BLaER1 treated with 17β-estradiol and CSF1 and Interleukin-3, amounts not matched to agents 10 nM and 100 nM (cell line): ENCODE results near the gene MARK1.

Experiments used
- H3K27ac ChIP-seq, 11 experiments: shearing (Covaris generic); formaldehyde crosslinking; 2 replicates each; pipeline ENCODE4 v1.8.1; 2022
- H3K27me3 ChIP-seq, 11 experiments: shearing (Covaris generic); formaldehyde crosslinking; 2 replicates each; pipeline ENCODE4 v1.8.1; 2022
- H3K36me3 ChIP-seq, 11 experiments: shearing (Covaris generic); formaldehyde crosslinking; 2 replicates each; pipeline ENCODE4 v1.8.1; 2022
- H3K4me1 ChIP-seq, 10 experiments: shearing (Covaris generic); formaldehyde crosslinking; 2 replicates each; pipeline ENCODE4 v1.8.1; 2022
- H3K4me2 ChIP-seq, 11 experiments: shearing (Covaris generic); formaldehyde crosslinking; 2 replicates each; pipeline ENCODE4 v1.8.1; 2022
- H3K4me3 ChIP-seq, 10 experiments: shearing (Covaris generic); formaldehyde crosslinking; 2 replicates each; pipeline ENCODE4 v1.8.1; 2022
- H3K9ac ChIP-seq, 11 experiments: shearing (Covaris generic); formaldehyde crosslinking; 2 replicates each; pipeline ENCODE4 v1.8.1; 2022
- H3K9me3 ChIP-seq, 11 experiments: shearing (Covaris generic); formaldehyde crosslinking; replicated peaks in 1 of 11; 2 replicates each; pipeline ENCODE4 v1.8.1; 2022
- H4K20me1 ChIP-seq, 11 experiments: shearing (Covaris generic); formaldehyde crosslinking; 2 replicates each; pipeline ENCODE4 v1.8.1; 2022
- Cebpa-rat ChIP-seq, 11 experiments: shearing (Covaris generic); IDR thresholded peaks; 2 replicates each; pipeline ENCODE4 v1.8.1; 2022

Gene MARK1

GRCh38 chr1:220527908-220528678 is at the start of gene MARK1:
TSS of gene MARK1 (plus strand) at chr1:220528136. CDS start at chr1:220528823, 687 bp downstream.
- Histone ChIP-seq H3K4me3 (peak within 1 kb of the TSS; percentile 75 to 97 (median 86)), H3K27me3 (peaks cover 28 to 47% (median 41%) of the 10 kb centered on the region in 11 experiments)

GRCh38 chr1:220483700-220484099 is 44.2 kb upstream of the MARK1 start:
- no peak overlapping the region for H3K4me2 ChIP-seq
- no peaks in the 10 kb centered on the region for H3K36me3 ChIP-seq
- H3K9me3 ChIP-seq: no peaks in the 10 kb centered on the region
- no peak overlapping the region for H3K4me3 ChIP-seq
- H4K20me1 ChIP-seq: no peaks in the 10 kb centered on the region
- peaks cover 11 to 17% (median 15%) of the 10 kb centered on the region in 10 experiments; a peak in 17 of 20 replicates for H3K4me1 ChIP-seq
- H3K27me3 ChIP-seq: no peaks in the 10 kb centered on the region
- H3K27ac ChIP-seq: no peak overlapping the region
- no peak for TF ChIP-seq Cebpa-rat (IDR thresholded peaks at IDR 0.05)
- no peak overlapping the region for H3K9ac ChIP-seq

More at GRCh38 chr1:220527908-220528678, at the start of gene MARK1:
- H3K36me3 ChIP-seq: no peaks in the 10 kb centered on the region
- TF ChIP-seq Cebpa-rat (IDR thresholded peaks at IDR 0.05): no peak
- H3K9me3 ChIP-seq: no peaks in the 10 kb centered on the region
- H3K9ac ChIP-seq: peak within 1 kb of the TSS; percentile 81 to 91 (median 85)
- peaks cover 0 to 23% (median 20%) of the 10 kb centered on the region in 10 experiments; a peak in 15 of 20 replicates for H3K4me1 ChIP-seq
- peak within 1 kb of the TSS; percentile 83 to 94 (median 88) for H3K4me2 ChIP-seq
- 0 out of 22 replicates have a peak, but pooled peaks cover 0 to 7% (median 0%) of the 10 kb centered on the region in 11 experiments for H4K20me1 ChIP-seq
- H3K27ac ChIP-seq: peak within 1 kb of the TSS; percentile 64 to 87 (median 80)

- no peak overlapping the region for H3K27ac ChIP-seq
- H3K36me3 ChIP-seq: no peaks in the 10 kb centered on the region
- H3K9me3 ChIP-seq: no peaks in the 10 kb centered on the region
- no peak overlapping the region for H3K9ac ChIP-seq
- no peak overlapping the region for H3K4me2 ChIP-seq
- no peaks in the 10 kb centered on the region for H4K20me1 ChIP-seq
- no peak for TF ChIP-seq Cebpa-rat (IDR thresholded peaks at IDR 0.05)
- H3K27me3 ChIP-seq: no peaks in the 10 kb centered on the region
- peaks cover 11 to 19% (median 15%) of the 10 kb centered on the region in 10 experiments; a peak in 17 of 20 replicates for H3K4me1 ChIP-seq
- no peak overlapping the region for H3K4me3 ChIP-seq
These were observed 43.8 kb upstream of the MARK1 start for GRCh38 chr1:220484135-220484534.

- H3K4me2 ChIP-seq: no peak overlapping the region
- no peak overlapping the region for H3K27ac ChIP-seq
- H3K9ac ChIP-seq: no peak overlapping the region
- no peaks in the 10 kb centered on the region for H4K20me1 ChIP-seq
- peaks cover 11 to 20% (median 15%) of the 10 kb centered on the region in 10 experiments; a peak in 17 of 20 replicates for H3K4me1 ChIP-seq
- no peak for TF ChIP-seq Cebpa-rat (IDR thresholded peaks at IDR 0.05)
- no peaks in the 10 kb centered on the region for H3K9me3 ChIP-seq
- no peaks in the 10 kb centered on the region for H3K36me3 ChIP-seq
- no peak overlapping the region for H3K4me3 ChIP-seq
- H3K27me3 ChIP-seq: no peaks in the 10 kb centered on the region
These were observed 42.8 kb upstream of the MARK1 start for GRCh38 chr1:220485131-220485530.

- H3K27ac ChIP-seq: no peak overlapping the region
- peaks cover 11 to 20% (median 15%) of the 10 kb centered on the region in 10 experiments; a peak in 17 of 20 replicates for H3K4me1 ChIP-seq
- H3K9ac ChIP-seq: no peak overlapping the region
- H4K20me1 ChIP-seq: no peaks in the 10 kb centered on the region
- no peaks in the 10 kb centered on the region for H3K9me3 ChIP-seq
- no peak overlapping the region for H3K4me3 ChIP-seq
- no peak overlapping the region for H3K4me2 ChIP-seq
- H3K36me3 ChIP-seq: no peaks in the 10 kb centered on the region
- no peak for TF ChIP-seq Cebpa-rat (IDR thresholded peaks at IDR 0.05)
- H3K27me3 ChIP-seq: no peaks in the 10 kb centered on the region
These were observed 42.1 kb upstream of the MARK1 start for GRCh38 chr1:220485791-220486190.

GRCh38 chr1:220487297-220487820 is 40.6 kb upstream of the MARK1 start:
- Histone ChIP-seq H3K9ac (no peak overlapping the region), H3K9me3 (no peaks in the 10 kb centered on the region), H3K27me3 (no peaks in the 10 kb centered on the region), H4K20me1 (no peaks in the 10 kb centered on the region), H3K27ac (peak overlapping the region in 10 of 11 experiments; percentile 34 to 67 (median 54); a peak in 16 of 22 replicates), H3K4me1 (peaks cover 11 to 20% (median 15%) of the 10 kb centered on the region in 10 experiments; a peak in 17 of 20 replicates), H3K36me3 (no peaks in the 10 kb centered on the region), H3K4me2 (peak overlapping the region; percentile 12 to 66 (median 36); a peak in 18 of 22 replicates), H3K4me3 (no peak overlapping the region)
- TF ChIP-seq Cebpa-rat (IDR thresholded peaks at IDR 0.05): peak in 3 of 11 experiments; percentile 22 to 61 (median 59); a peak in 3 of 22 replicates

- Histone ChIP-seq H3K4me1 (peaks cover 11 to 19% (median 14%) of the 10 kb centered on the region in 10 experiments; a peak in 17 of 20 replicates), H3K4me2 (no peak overlapping the region), H3K9ac (no peak overlapping the region), H3K4me3 (no peak overlapping the region), H3K27me3 (no peaks in the 10 kb centered on the region), H3K9me3 (no peaks in the 10 kb centered on the region), H3K36me3 (no peaks in the 10 kb centered on the region), H3K27ac (no peak overlapping the region), H4K20me1 (no peaks in the 10 kb centered on the region)
- no peak for TF ChIP-seq Cebpa-rat (IDR thresholded peaks at IDR 0.05)
These were observed 36.0 kb upstream of the MARK1 start for GRCh38 chr1:220491891-220492290.

- Histone ChIP-seq H3K9me3 (no peaks in the 10 kb centered on the region), H4K20me1 (no peaks in the 10 kb centered on the region), H3K27me3 (no peaks in the 10 kb centered on the region), H3K4me1 (no peaks in the 10 kb centered on the region), H3K4me3 (no peak overlapping the region), H3K27ac (no peak overlapping the region), H3K4me2 (no peak overlapping the region), H3K9ac (no peak overlapping the region), H3K36me3 (no peaks in the 10 kb centered on the region)
- no peak for TF ChIP-seq Cebpa-rat (IDR thresholded peaks at IDR 0.05)
These were observed 30.6 kb upstream of the MARK1 start for GRCh38 chr1:220497220-220497947.

GRCh38 chr1:220498188-220498587 is 29.7 kb upstream of the MARK1 start:
- H4K20me1 ChIP-seq: no peaks in the 10 kb centered on the region
- H3K9ac ChIP-seq: no peak overlapping the region
- no peak for TF ChIP-seq Cebpa-rat (IDR thresholded peaks at IDR 0.05)
- no peak overlapping the region for H3K4me3 ChIP-seq
- H3K36me3 ChIP-seq: no peaks in the 10 kb centered on the region
- no peak overlapping the region for H3K4me2 ChIP-seq
- no peaks in the 10 kb centered on the region for H3K9me3 ChIP-seq
- no peak overlapping the region for H3K27ac ChIP-seq
- no peaks in the 10 kb centered on the region for H3K4me1 ChIP-seq
- H3K27me3 ChIP-seq: no peaks in the 10 kb centered on the region
